Prostate gland (tissue), 2 donors: ENCODE measurements around the gene C11orf97. TPM values are rescaled to one million over a fixed set of nuclear protein-coding genes. Genes with fewer than 3 reads are reported as not detected.

ENCODE experiments used
- DNase-seq: peaks from one replicate; pipeline ENCODE4 v3.0.0-alpha.2; 2019; ENCODE audit warnings: low spot score
- H3K27ac ChIP-seq, 2 donors: fragments of 200-600 bp; sonication (generic); 2 replicates each; pipeline ENCODE4 v1.5.1; 2017 to 2019
- H3K27me3 ChIP-seq: fragments of 200-600 bp; sonication (generic); replicated peaks from 2 replicates; pipeline ENCODE4 v1.5.1; 2019; ENCODE audit not compliant: insufficient read depth
- H3K36me3 ChIP-seq, 2 donors: fragments of 200-600 bp; sonication (generic); 1 replicate in 1 of 2; 2 replicates in 1 of 2; pipeline versions ENCODE4 v1.5.1 to v1.8.1; 2017 to 2019
- H3K4me1 ChIP-seq: fragments of 200-600 bp; sonication (generic); replicated peaks from 2 replicates; pipeline ENCODE4 v1.5.1; 2019
- H3K4me3 ChIP-seq, 2 donors: fragments of 200-600 bp; sonication (generic); 2 replicates each; pipeline ENCODE4 v1.5.1; 2017 to 2019
- H3K9me3 ChIP-seq: fragments of 200-600 bp; sonication (generic); 2 replicates; pipeline ENCODE4 v1.5.1; 2017
- CTCF ChIP-seq, 4 experiments: fragments of 200-600 bp in 2 of 4; fragments of 450-650 bp in 2 of 4; sonication (generic) in 2 of 4; IDR thresholded peaks; 1 replicate in 3 of 4; 2 replicates in 1 of 4; pipeline ENCODE4 v1.5.1; 2016 to 2019; ENCODE audit warnings: antibody characterized with exemption in 4 of 4, mild to moderate bottlenecking in 2 of 4, moderate library complexity in 2 of 4
- POLR2A ChIP-seq: fragments of 450-650 bp; IDR thresholded peaks from one replicate; pipeline ENCODE4 v1.6.1; 2016; ENCODE audit warnings: antibody characterized with exemption, mild to moderate bottlenecking
- POLR2AphosphoS5 ChIP-seq: sonication (generic); formaldehyde crosslinking; IDR thresholded peaks from one replicate; pipeline ENCODE4 v1.6.1; 2017; ENCODE audit warnings: antibody characterized with exemption
- WGBS: methylation state at CpG from one replicate; pipeline ENCODE4 v1.1.5; 2018; 5-methylcytosine and 5-hydroxymethylcytosine counted together
- intact Hi-C: fragments of 100-400 bp; cut with DNase I; formaldehyde crosslinking; loops from one replicate; pipeline ENCODE4 v1.14.2; 2022
- total RNA-seq, 2 donors: library from RNA; depleted of rRNA; stranded (reverse); fragments of >200 nt; gene quantifications; one replicate each; pipeline ENCODE4 v1.1.0, GENCODE V29; 2016

The C11orf97 gene
- total RNA-seq, 2 donors from 2014 or later, result not detected

- TF ChIP-seq POLR2A (no peak), CTCF (IDR thresholded peaks at IDR 0.05) (no peak), POLR2AphosphoS5 (no peak)
- Histone ChIP-seq H3K9me3 (no peaks in the 10 kb centered on the region), H3K4me1 (no peaks in the 10 kb centered on the region), H3K36me3 (no peaks in the 10 kb centered on the region), H3K4me3 (no peak overlapping the region), H3K27ac (no peak overlapping the region), H3K27me3 (no peaks in the 10 kb centered on the region)
- intact Hi-C loops, result loop anchor here (10.0 kb wide), 2 partner anchors 70 to 370 kb away; no protein-coding TSS in a partner anchor
- DNase-seq, result no peak
- 45% methylated on average over 1 of the region's 1 CpG for WGBS
Observed at GRCh38 chr11:94524341-94524740, 12.1 kb downstream of the C11orf97 start.

DNA sequence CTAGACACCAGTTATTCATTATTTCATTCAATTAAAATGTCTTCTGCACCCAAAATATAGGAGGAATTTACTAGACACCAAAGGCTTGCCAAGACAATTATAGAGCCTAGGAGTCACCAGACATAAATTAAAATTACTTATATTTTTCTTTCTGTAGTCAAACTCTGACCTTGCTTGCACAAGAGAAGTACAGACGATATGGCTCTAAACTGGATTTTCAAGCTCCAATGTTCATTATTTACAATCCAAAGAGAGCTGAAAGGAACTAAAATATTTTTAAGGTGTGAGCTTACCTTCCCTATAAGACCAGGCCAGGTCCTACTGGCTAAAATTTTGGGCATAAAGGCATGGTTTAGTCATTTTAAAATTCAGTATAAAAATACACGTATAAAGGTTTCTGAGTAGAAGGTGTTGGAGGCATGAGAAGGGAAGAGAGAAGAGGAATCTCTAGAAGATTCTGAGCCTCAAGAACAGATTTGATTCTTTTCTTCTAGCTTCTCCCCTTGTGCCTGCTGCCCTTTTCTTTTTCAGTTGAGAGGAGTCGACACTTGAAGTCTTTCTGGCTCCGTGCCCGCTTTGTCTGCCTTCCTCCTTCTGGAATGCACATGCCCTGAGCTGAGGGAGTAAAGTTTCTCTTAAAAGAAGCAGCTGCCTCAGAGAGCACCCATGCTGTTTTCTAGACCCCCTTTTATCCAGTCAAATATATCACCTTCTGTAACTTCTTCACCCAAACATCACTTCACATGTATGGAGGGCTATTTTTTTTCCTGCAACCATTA is 13.5 kb downstream of the C11orf97 start:
- intact Hi-C loops, result loop anchor here (10.0 kb wide), 2 partner anchors 69 to 369 kb away; no protein-coding TSS in a partner anchor
- H3K4me3 ChIP-seq, result no peak overlapping the region
- 20% methylated on average over 5 of the region's 5 CpGs for WGBS
- H3K36me3 ChIP-seq, result no peaks in the 10 kb centered on the region
- DNase-seq, result peak; percentile 66
- H3K27ac ChIP-seq, result no peak overlapping the region
- H3K4me1 ChIP-seq, result no peaks in the 10 kb centered on the region
- TF ChIP-seq POLR2AphosphoS5 (no peak), CTCF (IDR thresholded peaks at IDR 0.05) (no peak), POLR2A (no peak)
- no peaks in the 10 kb centered on the region for H3K27me3 ChIP-seq
- no peaks in the 10 kb centered on the region for H3K9me3 ChIP-seq

- no peak overlapping the region for H3K4me3 ChIP-seq
- H3K9me3 ChIP-seq, result no peaks in the 10 kb centered on the region
- H3K4me1 ChIP-seq, result no peaks in the 10 kb centered on the region
- intact Hi-C loops, result loop anchor here (10.0 kb wide), 2 partner anchors 68 to 368 kb away; no protein-coding TSS in a partner anchor
- no peak overlapping the region for H3K27ac ChIP-seq
- 44% methylated on average over 4 of the region's 4 CpGs for WGBS
- no peaks in the 10 kb centered on the region for H3K27me3 ChIP-seq
- no peaks in the 10 kb centered on the region for H3K36me3 ChIP-seq
- TF ChIP-seq POLR2A (no peak), POLR2AphosphoS5 (no peak), CTCF (IDR thresholded peaks at IDR 0.05) (no peak)
- DNase-seq, result no peak
Observed at GRCh38 chr11:94526645-94527438, 14.6 kb downstream of the C11orf97 start.

DNA sequence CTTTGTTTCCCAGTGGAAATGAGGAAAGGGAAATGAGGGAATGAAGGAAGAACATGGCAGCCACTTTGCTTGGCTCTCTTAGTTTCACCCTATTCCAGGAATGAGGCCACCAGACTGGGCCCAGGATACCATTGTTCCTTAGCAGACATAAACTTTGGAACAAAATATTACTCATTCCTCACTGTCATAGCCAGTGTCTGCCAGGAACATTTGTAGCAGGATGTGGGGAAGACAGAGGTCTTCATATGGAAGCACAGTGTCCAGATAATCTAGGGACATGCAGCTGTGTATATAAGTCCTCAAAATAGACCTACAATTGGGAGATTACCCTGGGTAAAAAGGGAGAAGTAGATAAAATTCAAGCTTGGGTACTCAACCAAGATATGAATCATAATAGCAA is 16.3 kb downstream of the C11orf97 start:
- TF ChIP-seq POLR2A, result no peak
- Histone ChIP-seq H3K27me3 (no peaks in the 10 kb centered on the region), H3K4me1 (no peaks in the 10 kb centered on the region), H3K27ac (no peak overlapping the region), H3K36me3 (no peaks in the 10 kb centered on the region), H3K9me3 (no peaks in the 10 kb centered on the region), H3K4me3 (no peak overlapping the region)
- no peak for DNase-seq
- intact Hi-C loops, result loop anchor here (10.0 kb wide), 2 partner anchors 66 to 366 kb away; no protein-coding TSS in a partner anchor

- H3K9me3 ChIP-seq, result no peaks in the 10 kb centered on the region
- H3K27me3 ChIP-seq, result no peaks in the 10 kb centered on the region
- DNase-seq, result no peak
- WGBS, result 79% methylated on average over 3 of the region's 3 CpGs
- TF ChIP-seq CTCF (IDR thresholded peaks at IDR 0.05), result no peak
- no peak for TF ChIP-seq POLR2A
- TF ChIP-seq POLR2AphosphoS5, result no peak
- no peak overlapping the region for H3K4me3 ChIP-seq
- no peaks in the 10 kb centered on the region for H3K4me1 ChIP-seq
- H3K36me3 ChIP-seq, result no peaks in the 10 kb centered on the region
- no peak overlapping the region for H3K27ac ChIP-seq
- intact Hi-C loops, result no loop called here
Observed at GRCh38 chr11:94532211-94532610, 19.9 kb downstream of the C11orf97 start.
